Astrocyte of the cerebellum (primary cell): ENCODE measurements around the gene P2RY11.

Experiments
- DNase-seq: peaks from one replicate; pipeline ENCODE4 v3.0.0-alpha.2; 2011; ENCODE audit warnings: low read depth
- H3K4me3 ChIP-seq: 2 replicates; pipeline ENCODE4 v1.5.1; 2011; ENCODE audit warnings: mild to moderate bottlenecking, low read depth, low read length, moderate library complexity
- in situ Hi-C: cut with HindIII; loops from 2 replicates; pipeline ENCODE4 v1.10.0; 2017; ENCODE audit warnings: low sequenced_read_pairs
- TF ChIP-seq, protein P1 (sequence below): IDR thresholded peaks from 2 replicates; pipeline ENCODE4 v1.5.1; 2012; ENCODE audit warnings: low read length, low read depth, moderate library complexity, mild to moderate bottlenecking; ENCODE audit errors: missing control alignments

Gene P2RY11

DNA sequence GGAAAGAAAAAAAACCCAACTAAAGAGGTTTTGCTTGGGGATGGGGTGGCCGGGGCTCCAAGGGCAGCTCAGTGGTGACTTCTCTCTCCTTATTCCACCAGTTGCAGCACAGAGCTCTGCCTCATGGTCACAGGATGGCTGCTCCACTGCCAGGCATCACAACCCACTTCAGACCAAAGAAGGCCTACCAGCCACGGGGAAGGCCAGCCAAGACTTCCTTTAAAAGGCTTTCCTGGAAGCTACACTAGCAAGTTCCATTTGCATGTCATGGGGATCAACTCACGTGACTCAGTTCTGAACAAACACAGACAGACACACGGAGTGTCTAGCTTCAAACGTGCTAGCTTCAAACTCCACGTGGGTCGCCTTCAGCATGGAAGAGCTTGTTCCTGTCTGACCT, 21.4 kb downstream of the P2RY11 start:
- no peak for DNase-seq
- TF ChIP-seq, protein P1, sequence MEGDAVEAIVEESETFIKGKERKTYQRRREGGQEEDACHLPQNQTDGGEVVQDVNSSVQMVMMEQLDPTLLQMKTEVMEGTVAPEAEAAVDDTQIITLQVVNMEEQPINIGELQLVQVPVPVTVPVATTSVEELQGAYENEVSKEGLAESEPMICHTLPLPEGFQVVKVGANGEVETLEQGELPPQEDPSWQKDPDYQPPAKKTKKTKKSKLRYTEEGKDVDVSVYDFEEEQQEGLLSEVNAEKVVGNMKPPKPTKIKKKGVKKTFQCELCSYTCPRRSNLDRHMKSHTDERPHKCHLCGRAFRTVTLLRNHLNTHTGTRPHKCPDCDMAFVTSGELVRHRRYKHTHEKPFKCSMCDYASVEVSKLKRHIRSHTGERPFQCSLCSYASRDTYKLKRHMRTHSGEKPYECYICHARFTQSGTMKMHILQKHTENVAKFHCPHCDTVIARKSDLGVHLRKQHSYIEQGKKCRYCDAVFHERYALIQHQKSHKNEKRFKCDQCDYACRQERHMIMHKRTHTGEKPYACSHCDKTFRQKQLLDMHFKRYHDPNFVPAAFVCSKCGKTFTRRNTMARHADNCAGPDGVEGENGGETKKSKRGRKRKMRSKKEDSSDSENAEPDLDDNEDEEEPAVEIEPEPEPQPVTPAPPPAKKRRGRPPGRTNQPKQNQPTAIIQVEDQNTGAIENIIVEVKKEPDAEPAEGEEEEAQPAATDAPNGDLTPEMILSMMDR = no peak
- H3K4me3 ChIP-seq = no peak overlapping the region
- in situ Hi-C loops = no loop called here

DNA sequence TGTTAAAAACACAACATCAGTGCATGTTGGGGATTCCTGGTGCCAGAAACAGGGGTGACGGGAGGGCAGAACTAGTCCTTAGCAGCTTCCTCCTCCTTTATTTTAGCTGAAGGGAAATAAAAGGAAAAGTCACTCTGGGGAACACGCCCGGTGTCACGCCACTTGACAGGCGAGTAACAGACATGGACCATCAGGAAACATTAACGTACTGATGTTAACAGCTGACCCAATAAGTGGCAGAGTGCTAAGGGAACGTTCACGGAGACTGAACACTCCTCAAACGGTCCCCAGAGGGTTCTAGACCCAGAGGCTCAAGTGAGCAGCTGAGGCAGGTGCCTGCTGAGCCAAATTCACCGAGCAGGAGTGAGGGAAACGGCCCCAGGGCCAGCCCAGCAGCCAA, 22.1 kb downstream of the P2RY11 start:
- no peak for DNase-seq
- in situ Hi-C loops = no loop called here
- no peak overlapping the region for H3K4me3 ChIP-seq
- TF ChIP-seq, protein P1 = no peak

DNA sequence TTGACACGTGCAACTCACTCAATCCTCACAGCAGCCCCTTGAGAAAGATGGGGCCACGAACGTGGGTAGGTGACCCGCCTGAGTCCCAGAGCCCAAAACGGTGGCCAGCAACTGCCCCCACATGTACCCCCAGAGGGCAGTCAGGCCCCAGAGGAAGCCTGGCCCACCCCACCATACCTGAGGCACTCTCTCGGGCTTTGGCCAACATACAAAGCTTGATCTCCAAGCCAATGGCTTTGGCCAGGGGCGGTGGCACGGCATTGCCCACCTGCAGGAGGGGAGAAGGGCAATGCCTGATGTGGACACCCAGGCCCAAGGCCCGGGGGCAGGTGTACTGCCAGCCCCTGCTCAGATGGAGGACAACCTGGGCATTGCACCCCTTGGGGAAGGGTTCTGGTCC, 22.5 kb downstream of the P2RY11 start:
- in situ Hi-C loops = no loop called here
- DNase-seq = no peak

DNA sequence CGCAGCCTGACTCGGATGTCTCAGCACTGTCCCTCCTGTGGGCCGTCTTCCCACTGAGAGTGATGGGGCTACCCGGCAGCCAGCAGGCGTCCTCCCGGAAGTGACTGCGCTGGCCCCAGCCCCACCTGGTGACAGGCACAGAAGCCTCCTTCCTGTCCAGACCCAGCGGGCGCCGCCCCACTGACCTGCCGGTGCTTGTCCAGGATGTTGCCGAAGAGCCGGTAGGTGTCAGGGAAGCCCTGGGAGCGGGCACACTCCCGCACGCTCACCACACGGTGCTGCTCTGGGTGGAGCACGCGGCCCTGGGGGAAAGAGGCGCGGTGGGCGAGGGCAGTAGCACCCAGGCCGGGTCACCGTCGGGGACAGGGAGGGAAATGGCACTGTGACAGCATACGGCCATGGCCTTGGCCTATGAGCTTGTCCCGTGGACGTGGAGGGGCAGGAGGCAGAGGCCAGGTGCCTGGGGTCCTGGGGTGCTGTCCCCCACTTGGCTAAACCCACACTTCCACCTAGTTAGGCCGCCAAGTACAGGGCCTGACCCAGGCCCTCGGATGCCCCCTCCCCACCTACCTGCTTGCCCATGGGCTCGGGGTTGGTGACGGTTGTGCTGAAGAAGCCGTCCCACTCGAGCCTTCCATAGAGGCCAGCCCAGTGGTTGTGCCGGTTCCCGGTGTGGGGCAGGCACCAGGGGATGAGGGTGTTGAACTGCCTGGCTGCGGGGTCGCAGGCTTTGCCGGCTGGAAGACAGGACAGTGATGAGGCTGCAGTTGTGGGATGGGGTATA, 24.2 kb downstream of the P2RY11 start:
- in situ Hi-C loops = no loop called here
- TF ChIP-seq, protein P1 = no peak
- no peak for DNase-seq
- H3K4me3 ChIP-seq = no peak overlapping the region

More for the DNA sequence above, 22.5 kb downstream of the P2RY11 start:
- TF ChIP-seq, protein P1 = no peak
- no peak overlapping the region for H3K4me3 ChIP-seq

DNA sequence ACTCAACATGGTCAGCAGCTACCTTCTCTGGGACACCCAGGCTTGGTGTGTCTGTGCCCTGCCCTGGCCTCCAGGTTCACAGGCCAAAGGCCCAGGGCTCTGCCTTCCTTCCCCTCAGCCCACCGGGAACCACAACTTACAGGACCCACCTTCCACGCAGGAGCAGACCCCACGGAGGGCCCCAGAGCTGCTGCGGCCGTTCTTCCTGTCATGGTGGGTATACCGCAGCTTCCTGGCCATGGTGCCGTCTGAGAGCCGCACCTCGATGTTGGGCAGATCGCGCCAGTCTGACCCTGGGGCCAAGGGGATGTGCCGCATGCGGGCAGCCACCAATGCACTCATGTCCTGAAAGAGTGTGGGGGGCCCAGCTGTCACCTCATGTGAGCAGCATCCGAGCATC, 25.4 kb downstream of the P2RY11 start:
- no peak overlapping the region for H3K4me3 ChIP-seq
- in situ Hi-C loops = no loop called here
- TF ChIP-seq, protein P1 = no peak
- DNase-seq = no peak

DNA sequence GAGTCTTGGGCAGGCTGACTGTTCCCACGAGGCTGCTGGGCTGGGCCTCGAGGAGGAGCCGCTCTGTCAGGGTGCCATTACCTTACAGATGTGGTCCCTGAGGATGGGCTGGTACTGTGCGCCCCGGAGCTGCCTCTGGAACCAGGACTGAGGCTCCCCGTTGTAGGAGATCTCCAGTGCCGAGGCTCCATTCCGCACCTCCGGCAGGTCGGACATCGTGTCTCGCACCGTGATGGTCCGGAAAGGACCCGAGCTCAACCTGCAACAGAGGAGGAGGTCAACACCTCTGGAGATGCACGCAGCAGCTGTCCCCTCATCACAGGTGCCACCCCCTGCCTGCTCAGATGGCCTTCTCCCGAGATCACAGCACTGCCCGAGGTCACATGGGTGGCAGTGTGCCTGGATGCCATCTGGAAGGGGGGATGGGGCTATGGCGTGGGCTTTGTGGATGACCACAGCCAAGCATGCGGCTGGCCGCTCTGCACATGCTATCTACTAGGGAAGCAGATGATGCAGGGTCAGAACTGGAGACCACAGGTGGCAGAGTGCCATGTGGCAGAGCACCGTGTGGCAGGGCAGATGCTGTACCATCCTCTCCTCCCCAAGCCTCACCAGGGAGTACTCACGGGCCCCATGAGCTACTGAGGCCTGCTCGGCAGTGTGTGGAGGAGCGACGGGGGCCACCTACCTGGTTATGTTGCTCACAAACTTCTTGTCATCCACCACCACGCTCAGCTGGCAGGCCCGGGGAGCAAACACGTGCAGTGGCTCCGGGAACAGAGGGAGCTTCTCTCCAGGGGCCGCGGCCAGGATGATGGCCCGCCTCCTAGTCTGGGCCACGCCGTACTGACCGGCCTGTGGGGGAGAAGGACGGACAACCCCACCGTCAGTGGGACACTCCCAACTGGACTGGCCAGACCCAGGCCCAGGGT, 26.5 kb downstream of the P2RY11 start:
- no peak overlapping the region for H3K4me3 ChIP-seq
- no peak for DNase-seq
- TF ChIP-seq, protein P1 = no peak
- in situ Hi-C loops = no loop called here
